ENCODE results near the gene SARDH.

The SARDH gene

GRCh38 chr9:133707763-133708245 lies 30.3 kb downstream of the SARDH start:
- no peak for TF ChIP-seq CTCF (IDR thresholded peaks at IDR 0.05; ENCODE audit: low read depth, low read length)
- Histone ChIP-seq H3K27me3 (ENCODE audit: insufficient read depth, low read depth, severe bottlenecking) (no peaks in the 10 kb centered on the region), H3K27ac (peak overlapping the region; percentile 88), H3K36me3 (peaks cover 11% of the 10 kb centered on the region; the same call in 1 of the 2 replicates), H3K4me3 (ENCODE audit: low read depth, low read length) (no peak overlapping the region), H3K9me3 (ENCODE audit: severe bottlenecking) (no peaks in the 10 kb centered on the region)
- DNase-seq: peak; percentile 14

GRCh38 chr9:133707065-133707762 lies 30.9 kb downstream of the SARDH start:
- peaks cover 17% of the 10 kb centered on the region for H3K36me3 ChIP-seq
- DNase-seq: peak; percentile 81
- H3K9me3 ChIP-seq (ENCODE audit: severe bottlenecking): no peaks in the 10 kb centered on the region
- H3K27me3 ChIP-seq (ENCODE audit: insufficient read depth, low read depth, severe bottlenecking): no peaks in the 10 kb centered on the region
- peak overlapping the region; percentile 88 for H3K27ac ChIP-seq
- H3K4me3 ChIP-seq (ENCODE audit: low read depth, low read length): no peak overlapping the region
- no peak for TF ChIP-seq CTCF (IDR thresholded peaks at IDR 0.05; ENCODE audit: low read depth, low read length)

GRCh38 chr9:133706307-133707050 lies 31.7 kb downstream of the SARDH start:
- Histone ChIP-seq H3K9me3 (ENCODE audit: severe bottlenecking) (no peaks in the 10 kb centered on the region), H3K27ac (peak overlapping the region; percentile 88), H3K4me3 (ENCODE audit: low read depth, low read length) (peak overlapping the region; percentile 13; the same call in 1 of the 2 replicates), H3K36me3 (peaks cover 24% of the 10 kb centered on the region), H3K27me3 (ENCODE audit: insufficient read depth, low read depth, severe bottlenecking) (no peaks in the 10 kb centered on the region)
- TF ChIP-seq CTCF (IDR thresholded peaks at IDR 0.05; ENCODE audit: low read depth, low read length): no peak
- DNase-seq: peak; percentile 77

- Histone ChIP-seq H3K27ac (peak overlapping the region; percentile 88), H3K9me3 (ENCODE audit: severe bottlenecking) (no peaks in the 10 kb centered on the region), H3K27me3 (ENCODE audit: insufficient read depth, low read depth, severe bottlenecking) (no peaks in the 10 kb centered on the region), H3K36me3 (peaks cover 33% of the 10 kb centered on the region), H3K4me3 (ENCODE audit: low read depth, low read length) (peak overlapping the region; percentile 13; the same call in 1 of the 2 replicates)
- DNase-seq: peak; percentile 91
- no peak for TF ChIP-seq CTCF (IDR thresholded peaks at IDR 0.05; ENCODE audit: low read depth, low read length)
Measured at GRCh38 chr9:133705576-133705975, 32.6 kb downstream of the SARDH start.

- peak; percentile 51 for DNase-seq
- H3K9me3 ChIP-seq (ENCODE audit: severe bottlenecking): no peaks in the 10 kb centered on the region
- no peak for TF ChIP-seq CTCF (IDR thresholded peaks at IDR 0.05; ENCODE audit: low read depth, low read length)
- H3K4me3 ChIP-seq (ENCODE audit: low read depth, low read length): peak overlapping the region; percentile 73
- no peaks in the 10 kb centered on the region for H3K27me3 ChIP-seq (ENCODE audit: insufficient read depth, low read depth, severe bottlenecking)
- peak overlapping the region; percentile 80 for H3K27ac ChIP-seq
- peaks cover 41% of the 10 kb centered on the region for H3K36me3 ChIP-seq
Measured at GRCh38 chr9:133704711-133705181, 33.4 kb downstream of the SARDH start.

Measured in WERI-Rb-1 (cell line).